ENCODE measurements around the gene GKAP1. TPM values are rescaled to one million over a fixed set of nuclear protein-coding genes. Genes with fewer than 3 reads are reported as not detected.

GKAP1 gene
- total and polyA plus RNA-seq, 2 of the 13 experiments (the other 11 are each of a cell fraction or from before 2014, with no cell fraction given): 5.6 to 6.1 TPM

GRCh38 chr9:83707768-83708514 lies 109.6 kb downstream of the GKAP1 start, which contains the start of gene UBQLN1:
Gene UBQLN1 (minus strand): TSS chr9:83707958. CDS start chr9:83707679, 279 bp downstream.
- H3K4me2 ChIP-seq (ENCODE audit: low read depth, low read length): peak within 1 kb of the TSS; percentile 87
- H3K4me3 ChIP-seq (replicated peaks in 1 of 3; ENCODE audit: insufficient read depth in 1 of 3, low read depth in 2 of 3, low read length in 3 of 3): peak within 1 kb of the TSS; percentile 82 to 99 (median 94)
- DNase-seq (ENCODE audit: low spot score): peak; percentile 88
- in situ Hi-C loops (cut with HindIII; ENCODE audit: extremely low pct_ligation_motif_present, low pct_unique_long_range_greater_than_20kb): no loop called here
- no TSS peak for BruUV-seq (replicated peaks)
- no peaks in the 10 kb centered on the region for H3K27me3 ChIP-seq (ENCODE audit: control insufficient read depth in 1 of 2, insufficient read depth in 2 of 2, low read length in 2 of 2)
- peaks cover 34% of the 10 kb centered on the region for H4K20me1 ChIP-seq (ENCODE audit: insufficient read depth, low read length)
- H3K36me3 ChIP-seq (replicated peaks in 1 of 2; ENCODE audit: control insufficient read depth in 1 of 2, insufficient read depth in 2 of 2, low read length in 2 of 2): no peaks in the 10 kb centered on the region
- WGBS (ENCODE audit: low lambda C conversion rate): under 1% methylated on average over 37 of the region's 67 CpGs
- no peaks in the 10 kb centered on the region for H3K9me3 ChIP-seq (ENCODE audit: low read length)
- H3K4me1 ChIP-seq (ENCODE audit: insufficient read depth, low read length): peaks cover 40% of the 10 kb centered on the region
- ATAC-seq: peak; percentile 88
- intact Hi-C loops (cut with micrococcal nuclease; ENCODE audit: unreplicated experiment): loop anchor here (1.0 to 5.0 kb wide), 2 partner anchors 46 to 85 kb away; partner anchors contain the start of gene IDNK
- ChIA-PET POLR2A (interaction anchor here (0.6 to 2.4 kb wide), 14 partner anchors 9 to 488 kb away, joined by 3 to 13 read pairs (median 4); partner anchors contain the start of genes IDNK and KIF27), CTCF (ENCODE audit: low intra/inter-chr PET ratio, low total read pairs) (no interaction called here)
- FAIRE-seq: peak; percentile 82
- H3K9ac ChIP-seq (ENCODE audit: insufficient read depth, low read depth, low read length): peak within 1 kb of the TSS; percentile 95
- H2AFZ ChIP-seq (ENCODE audit: low read length): peak within 1 kb of the TSS; percentile 96
- peak within 1 kb of the TSS; percentile 99 for H3K27ac ChIP-seq (ENCODE audit: extremely low read length, insufficient read depth, low read length)
- peaks cover 48% of the 10 kb centered on the region for H3K79me2 ChIP-seq (ENCODE audit: insufficient read depth, low read length)
- peak; percentile 91; the same call in 1 of the 2 replicates for TF ChIP-seq ZNF337 (CRISPR knock-in tag; IDR thresholded peaks at IDR 0.05; ENCODE audit: borderline replicate concordance, low read depth)
- peak; percentile 53; the same call in 1 of the 2 replicates for TF ChIP-seq ZNF678 (CRISPR knock-in tag; IDR thresholded peaks at IDR 0.05)
- 0 out of 2 replicates have a peak, but pooled peaks have one; percentile 72 for TF ChIP-seq ZNF101 (CRISPR knock-in tag; IDR thresholded peaks at IDR 0.05; ENCODE audit: borderline replicate concordance, low read depth)
- TF ChIP-seq KMT2A (CRISPR knock-in tag; IDR thresholded peaks at IDR 0.05): peak; percentile 95
- TF ChIP-seq, protein P1, sequence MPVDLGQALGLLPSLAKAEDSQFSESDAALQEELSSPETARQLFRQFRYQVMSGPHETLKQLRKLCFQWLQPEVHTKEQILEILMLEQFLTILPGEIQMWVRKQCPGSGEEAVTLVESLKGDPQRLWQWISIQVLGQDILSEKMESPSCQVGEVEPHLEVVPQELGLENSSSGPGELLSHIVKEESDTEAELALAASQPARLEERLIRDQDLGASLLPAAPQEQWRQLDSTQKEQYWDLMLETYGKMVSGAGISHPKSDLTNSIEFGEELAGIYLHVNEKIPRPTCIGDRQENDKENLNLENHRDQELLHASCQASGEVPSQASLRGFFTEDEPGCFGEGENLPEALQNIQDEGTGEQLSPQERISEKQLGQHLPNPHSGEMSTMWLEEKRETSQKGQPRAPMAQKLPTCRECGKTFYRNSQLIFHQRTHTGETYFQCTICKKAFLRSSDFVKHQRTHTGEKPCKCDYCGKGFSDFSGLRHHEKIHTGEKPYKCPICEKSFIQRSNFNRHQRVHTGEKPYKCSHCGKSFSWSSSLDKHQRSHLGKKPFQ (CRISPR knock-in tag; IDR thresholded peaks at IDR 0.05; ENCODE audit: insufficient replicate concordance): peak; percentile 75
- TF ChIP-seq RERE (CRISPR knock-in tag; IDR thresholded peaks at IDR 0.05; ENCODE audit: low read depth): 0 out of 2 replicates have a peak, but pooled peaks have one; percentile 35
- TF ChIP-seq, protein P2, sequence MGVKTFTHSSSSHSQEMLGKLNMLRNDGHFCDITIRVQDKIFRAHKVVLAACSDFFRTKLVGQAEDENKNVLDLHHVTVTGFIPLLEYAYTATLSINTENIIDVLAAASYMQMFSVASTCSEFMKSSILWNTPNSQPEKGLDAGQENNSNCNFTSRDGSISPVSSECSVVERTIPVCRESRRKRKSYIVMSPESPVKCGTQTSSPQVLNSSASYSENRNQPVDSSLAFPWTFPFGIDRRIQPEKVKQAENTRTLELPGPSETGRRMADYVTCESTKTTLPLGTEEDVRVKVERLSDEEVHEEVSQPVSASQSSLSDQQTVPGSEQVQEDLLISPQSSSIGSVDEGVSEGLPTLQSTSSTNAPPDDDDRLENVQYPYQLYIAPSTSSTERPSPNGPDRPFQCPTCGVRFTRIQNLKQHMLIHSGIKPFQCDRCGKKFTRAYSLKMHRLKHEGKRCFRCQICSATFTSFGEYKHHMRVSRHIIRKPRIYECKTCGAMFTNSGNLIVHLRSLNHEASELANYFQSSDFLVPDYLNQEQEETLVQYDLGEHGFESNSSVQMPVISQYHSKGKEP (CRISPR knock-in tag; IDR thresholded peaks at IDR 0.05): 0 out of 2 replicates have a peak, but pooled peaks have one; percentile 76
- no peak for TF ChIP-seq RARG (CRISPR knock-in tag; IDR thresholded peaks at IDR 0.05; ENCODE audit: low read depth)
- no peak for TF ChIP-seq NPAS2 (CRISPR knock-in tag; IDR thresholded peaks at IDR 0.05; ENCODE audit: borderline replicate concordance)
- TF ChIP-seq, protein P3, sequence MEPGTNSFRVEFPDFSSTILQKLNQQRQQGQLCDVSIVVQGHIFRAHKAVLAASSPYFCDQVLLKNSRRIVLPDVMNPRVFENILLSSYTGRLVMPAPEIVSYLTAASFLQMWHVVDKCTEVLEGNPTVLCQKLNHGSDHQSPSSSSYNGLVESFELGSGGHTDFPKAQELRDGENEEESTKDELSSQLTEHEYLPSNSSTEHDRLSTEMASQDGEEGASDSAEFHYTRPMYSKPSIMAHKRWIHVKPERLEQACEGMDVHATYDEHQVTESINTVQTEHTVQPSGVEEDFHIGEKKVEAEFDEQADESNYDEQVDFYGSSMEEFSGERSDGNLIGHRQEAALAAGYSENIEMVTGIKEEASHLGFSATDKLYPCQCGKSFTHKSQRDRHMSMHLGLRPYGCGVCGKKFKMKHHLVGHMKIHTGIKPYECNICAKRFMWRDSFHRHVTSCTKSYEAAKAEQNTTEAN (CRISPR knock-in tag; conservative IDR thresholded peaks at IDR 0.05): peak; percentile 69; the same call in 1 of the 2 replicates
- peak; percentile 61; the same call in 1 of the 2 replicates for TF ChIP-seq ZNF451 (CRISPR knock-in tag; IDR thresholded peaks at IDR 0.05)
- peak; percentile 20; the same call in 1 of the 2 replicates for TF ChIP-seq ZSCAN21 (CRISPR knock-in tag; IDR thresholded peaks at IDR 0.05; ENCODE audit: borderline replicate concordance)

All from HepG2 (cell line).